Adrenal gland (tissue), 5 donors: ENCODE results near the gene RAP2C.

Source experiments
- CTCF ChIP-seq, 6 experiments: fragments of 450-650 bp in 4 of 6; fragments of 200-600 bp in 2 of 6; sonication (generic) in 1 of 6; IDR thresholded peaks; 1 replicate in 5 of 6; 2 replicates in 1 of 6; pipeline versions ENCODE4 v1.5.1 to v1.8.0; 2016 to 2021; ENCODE audit warnings: antibody characterized with exemption in 6 of 6, mild to moderate bottlenecking in 2 of 6, moderate library complexity in 1 of 6
- POLR2A ChIP-seq, 2 donors: fragments of 450-650 bp; IDR thresholded peaks; one replicate each; pipeline ENCODE4 v1.6.1; 2017; ENCODE audit warnings: antibody characterized with exemption in 2 of 2, mild to moderate bottlenecking in 2 of 2, moderate library complexity in 1 of 2
- donor health status: DM: no; HTN: no; CAD: no.

GRCh38 chrX:132208422-132208821 is 10.8 kb downstream of the RAP2C start:
- TF ChIP-seq CTCF (IDR thresholded peaks at IDR 0.05) = no peak
- TF ChIP-seq POLR2A (IDR thresholded peaks at IDR 0.05) = no peak
